Neuronal stem cell (in vitro differentiated cells): ENCODE results near the gene OXCT1.
A peak's percentile ranks its signal among the peaks of the same experiment; 100 is the strongest.

Experiments
- DNase-seq: peaks from one replicate; pipeline ENCODE4 v3.0.0-alpha.2; 2013; ENCODE audit warnings: low spot score
- H2AFZ ChIP-seq: one replicate; pipeline ENCODE4 v1.6.1; 2013; ENCODE audit warnings: mild to moderate bottlenecking, low read length, inconsistent platforms
- H2AK5ac ChIP-seq: 2 replicates; pipeline ENCODE4 v1.6.1; 2013; ENCODE audit warnings: low read depth, mild to moderate bottlenecking, inconsistent platforms, low read length, moderate library complexity, mixed read lengths
- H2BK120ac ChIP-seq: 2 replicates; pipeline ENCODE4 v1.6.1; 2013; ENCODE audit warnings: low read depth, mild to moderate bottlenecking, inconsistent platforms, low read length, moderate library complexity, mixed read lengths
- H2BK12ac ChIP-seq: one replicate; pipeline ENCODE4 v1.6.1; 2013; ENCODE audit warnings: low read length, inconsistent platforms
- H2BK15ac ChIP-seq: 2 replicates; pipeline ENCODE4 v1.6.1; 2013; ENCODE audit warnings: mild to moderate bottlenecking, low read length, inconsistent platforms, mixed read lengths
- H2BK5ac ChIP-seq: one replicate; pipeline ENCODE4 v1.6.1; 2013; ENCODE audit warnings: inconsistent platforms, mild to moderate bottlenecking, low read length, moderate library complexity
- H3K14ac ChIP-seq: one replicate; pipeline ENCODE4 v1.6.1; 2013; ENCODE audit warnings: low read length, inconsistent platforms
- H3K18ac ChIP-seq: 2 replicates; pipeline ENCODE4 v1.6.1; 2013; ENCODE audit warnings: low read length, inconsistent platforms
- H3K23ac ChIP-seq: 2 replicates; pipeline ENCODE4 v1.6.1; 2013; ENCODE audit warnings: low read depth, mild to moderate bottlenecking, mixed read lengths, low read length, inconsistent platforms; ENCODE audit not compliant: poor library complexity
- H3K27ac ChIP-seq: replicated peaks from 3 replicates; pipeline ENCODE4 v1.5.1; 2013; ENCODE audit warnings: low read length, inconsistent platforms
- H3K27me3 ChIP-seq, 3 experiments: 2 replicates each; pipeline ENCODE4 v1.6.1; 2013; ENCODE audit warnings: low read length in 3 of 3, mild to moderate bottlenecking in 2 of 3, inconsistent platforms in 1 of 3, low read depth in 1 of 3, mixed read lengths in 1 of 3, moderate library complexity in 1 of 3; ENCODE audit not compliant: control insufficient read depth in 3 of 3, insufficient read depth in 3 of 3
- H3K36me3 ChIP-seq, 2 donors: replicated peaks in 1 of 2; 2 replicates each; pipeline ENCODE4 v1.6.1; 2013; ENCODE audit warnings: low read length in 2 of 2; ENCODE audit not compliant: control insufficient read depth in 2 of 2, insufficient read depth in 2 of 2
- H3K4ac ChIP-seq: 2 replicates; pipeline ENCODE4 v1.6.1; 2013; ENCODE audit warnings: inconsistent platforms, mild to moderate bottlenecking, low read length, moderate library complexity
- H3K4me1 ChIP-seq, 2 donors: 1 replicate in 1 of 2; 2 replicates in 1 of 2; pipeline ENCODE4 v1.6.1; 2013; ENCODE audit warnings: low read length in 2 of 2, low read depth in 1 of 2; ENCODE audit not compliant: control insufficient read depth in 2 of 2, insufficient read depth in 1 of 2
- H3K4me2 ChIP-seq: one replicate; pipeline ENCODE4 v1.6.1; 2013; ENCODE audit warnings: mild to moderate bottlenecking, low read length, inconsistent platforms; ENCODE audit not compliant: insufficient read depth, poor library complexity, severe bottlenecking
- H3K4me3 ChIP-seq, 2 donors: 2 replicates each; pipeline ENCODE4 v1.5.1; 2013; ENCODE audit warnings: low read length in 2 of 2, mild to moderate bottlenecking in 2 of 2, inconsistent platforms in 1 of 2, moderate library complexity in 1 of 2
- H3K79me1 ChIP-seq: one replicate; pipeline ENCODE4 v1.6.1; 2013; ENCODE audit warnings: low read depth, mild to moderate bottlenecking, inconsistent platforms, low read length, moderate library complexity
- H3K9ac ChIP-seq: one replicate; pipeline ENCODE4 v1.6.1; 2013; ENCODE audit warnings: mild to moderate bottlenecking, low read depth, low read length, inconsistent platforms; ENCODE audit not compliant: poor library complexity
- H3K9me3 ChIP-seq, 2 donors: replicated peaks in 1 of 2; 2 replicates each; pipeline versions ENCODE3 to v1.6.1; 2013; ENCODE audit warnings: low read length in 2 of 2, mild to moderate bottlenecking in 2 of 2, inconsistent platforms in 1 of 2, low read depth in 1 of 2, mixed read lengths in 1 of 2, moderate library complexity in 1 of 2; ENCODE audit not compliant: control insufficient read depth in 2 of 2, insufficient read depth in 1 of 2
- H4K8ac ChIP-seq: one replicate; pipeline ENCODE4 v1.6.1; 2013; ENCODE audit warnings: low read depth, mild to moderate bottlenecking, inconsistent platforms, low read length, moderate library complexity
- H4K91ac ChIP-seq: one replicate; pipeline ENCODE4 v1.6.1; 2013; ENCODE audit warnings: low read length, low read depth, mild to moderate bottlenecking, inconsistent platforms; ENCODE audit not compliant: poor library complexity
- WGBS, 2 donors: extraction: QIAGEN DNeasy Blood & Tissue Kit; methylation state at CpG; one replicate each; pipeline ENCODE4 v1.1.7; 2013; ENCODE audit warnings: missing lambda C conversion rate in 2 of 2, mixed read lengths in 1 of 2; ENCODE audit not compliant: insufficient read length in 2 of 2, insufficient replicate concordance in 1 of 2; ENCODE audit errors: extremely low coverage in 2 of 2; 5-methylcytosine and 5-hydroxymethylcytosine counted together

OXCT1 gene

DNA sequence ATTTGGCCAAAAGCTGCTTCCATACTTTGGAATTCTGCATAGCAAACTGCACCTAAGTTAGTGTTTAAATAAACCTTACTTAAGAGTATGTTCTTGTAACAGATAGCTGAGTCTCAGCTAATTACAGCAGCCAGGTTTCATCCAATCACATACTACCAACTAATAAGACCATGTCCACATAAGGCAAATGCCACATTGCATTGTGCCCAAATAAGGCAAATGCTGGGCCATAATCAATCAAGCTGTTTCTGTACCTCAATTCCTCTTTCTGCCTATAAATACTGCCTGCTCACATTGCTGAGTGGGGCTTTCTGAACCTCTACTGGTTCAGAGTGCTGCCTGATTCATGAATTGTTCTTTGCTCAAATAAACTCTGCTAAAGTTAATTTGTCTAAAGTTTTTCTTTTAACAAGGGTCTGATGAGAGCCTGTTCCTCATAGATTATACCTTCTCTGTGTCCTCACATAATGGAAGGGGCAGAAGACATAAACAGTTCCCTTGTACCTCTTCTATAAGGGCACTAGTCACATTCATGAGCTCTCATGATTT is 4.4 kb upstream of the OXCT1 start:
- no peak overlapping the region for H4K8ac ChIP-seq

DNA sequence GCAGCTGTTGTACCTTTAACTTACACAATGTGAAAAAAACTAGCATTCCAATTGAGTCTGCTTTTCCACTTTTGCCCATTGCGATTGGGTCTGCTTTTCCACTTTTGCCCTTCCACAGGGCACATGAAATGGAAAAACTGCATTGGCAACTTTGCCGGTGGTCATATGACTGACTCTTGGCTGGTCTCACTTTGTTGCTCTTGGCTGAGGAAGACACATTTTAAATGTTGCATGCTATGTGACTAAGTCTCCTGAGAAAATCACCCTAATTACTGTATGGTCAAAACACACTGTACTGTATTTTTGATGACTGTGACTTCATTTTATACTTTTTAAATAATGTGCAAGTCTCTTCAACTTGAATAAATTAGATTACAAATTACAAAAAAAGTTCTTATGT is 1.6 kb upstream of the OXCT1 start:
- no peak overlapping the region for H3K9ac ChIP-seq
- H3K14ac ChIP-seq = no peak overlapping the region
- H2AK5ac ChIP-seq = no peak overlapping the region
- peaks cover 0 to 2% of the 10 kb centered on the region in 2 donors for H3K36me3 ChIP-seq
- H2AFZ ChIP-seq = no peak overlapping the region
- H2BK15ac ChIP-seq = no peak overlapping the region
- no peak overlapping the region for H4K8ac ChIP-seq
- H3K23ac ChIP-seq = no peak overlapping the region
- no peak overlapping the region for H3K27ac ChIP-seq
- H3K27me3 ChIP-seq = no peaks in the 10 kb centered on the region
- no peak overlapping the region for H2BK5ac ChIP-seq
- no peak overlapping the region for H3K18ac ChIP-seq
- no peak overlapping the region for H3K4ac ChIP-seq
- H4K91ac ChIP-seq = no peak overlapping the region
- peaks cover 4 to 7% of the 10 kb centered on the region in 2 donors for H3K4me1 ChIP-seq
- DNase-seq = no peak
- no peak overlapping the region for H2BK12ac ChIP-seq
- H3K4me2 ChIP-seq = no peak overlapping the region
- no peak overlapping the region for H2BK120ac ChIP-seq
- H3K9me3 ChIP-seq = no peaks in the 10 kb centered on the region
- H3K4me3 ChIP-seq = no peak overlapping the region
- no peaks in the 10 kb centered on the region for H3K79me1 ChIP-seq
- no CpG with 5 or more reads among the region's 2 CpGs for WGBS, 2 donors

More for the DNA sequence above, 4.4 kb upstream of the OXCT1 start:
- Histone ChIP-seq H2BK120ac (no peak overlapping the region), H3K27ac (no peak overlapping the region), H3K36me3 (no peaks in the 10 kb centered on the region), H3K23ac (no peak overlapping the region), H2BK12ac (no peak overlapping the region), H3K79me1 (no peaks in the 10 kb centered on the region), H2AFZ (no peak overlapping the region), H4K91ac (no peak overlapping the region), H2AK5ac (no peak overlapping the region), H2BK15ac (no peak overlapping the region), H3K27me3 (peaks cover 0 to 2% (median 0%) of the 10 kb centered on the region in 3 experiments), H3K18ac (no peak overlapping the region), H3K14ac (no peak overlapping the region), H3K4me3 (no peak overlapping the region), H3K4ac (no peak overlapping the region), H3K4me1 (peaks cover 0 to 3% of the 10 kb centered on the region in 2 donors), H3K4me2 (no peak overlapping the region), H2BK5ac (no peak overlapping the region), H3K9me3 (no peaks in the 10 kb centered on the region), H3K9ac (no peak overlapping the region)
- DNase-seq = no peak

GRCh38 chr5:41870627-41871048 is 413 bp upstream of the OXCT1 start:
- Histone ChIP-seq H3K79me1 (no peaks in the 10 kb centered on the region), H3K4me3 (peak overlapping the region; percentile 77 to 93), H3K14ac (no peak overlapping the region), H3K9me3 (no peaks in the 10 kb centered on the region), H4K91ac (no peak overlapping the region), H2AFZ (peak overlapping the region; percentile 98), H3K4ac (no peak overlapping the region), H3K23ac (peak overlapping the region; percentile 94), H3K36me3 (peaks cover 0 to 7% of the 10 kb centered on the region in 2 donors), H3K27me3 (no peaks in the 10 kb centered on the region), H2BK15ac (no peak overlapping the region), H3K18ac (peak overlapping the region; percentile 86), H2BK120ac (no peak overlapping the region), H2BK12ac (no peak overlapping the region), H3K9ac (peak overlapping the region; percentile 84), H2BK5ac (peak overlapping the region; percentile 2), H3K27ac (no peak overlapping the region), H3K4me2 (peak overlapping the region; percentile 86), H4K8ac (peak overlapping the region; percentile 4), H2AK5ac (no peak overlapping the region), H3K4me1 (peaks cover 4 to 7% of the 10 kb centered on the region in 2 donors)
- no CpG with 5 or more reads among the region's 16 CpGs for WGBS, 2 donors
- DNase-seq = no peak

- H3K4ac ChIP-seq = no peak overlapping the region
- H3K23ac ChIP-seq = peak overlapping the region; percentile 94
- peaks cover 0 to 7% of the 10 kb centered on the region in 2 donors for H3K36me3 ChIP-seq
- H2BK12ac ChIP-seq = no peak overlapping the region
- whole genome bisulfite sequencing, 2 donors = no CpG with 5 or more reads among the region's 28 CpGs
- no peak overlapping the region for H3K14ac ChIP-seq
- no peak overlapping the region for H3K27ac ChIP-seq
- H3K18ac ChIP-seq = peak overlapping the region; percentile 98
- no peaks in the 10 kb centered on the region for H3K9me3 ChIP-seq
- H4K91ac ChIP-seq = no peak overlapping the region
- no peak overlapping the region for H2BK15ac ChIP-seq
- H2AFZ ChIP-seq = peak overlapping the region; percentile 98
- no peak for DNase-seq
- peak overlapping the region; percentile 43 for H2AK5ac ChIP-seq
- H2BK120ac ChIP-seq = no peak overlapping the region
- no peaks in the 10 kb centered on the region for H3K27me3 ChIP-seq
- H4K8ac ChIP-seq = no peak overlapping the region
- H3K4me1 ChIP-seq = peaks cover 4 to 7% of the 10 kb centered on the region in 2 donors
- H3K9ac ChIP-seq = peak overlapping the region; percentile 97
- H3K79me1 ChIP-seq = no peaks in the 10 kb centered on the region
- H3K4me2 ChIP-seq = peak overlapping the region; percentile 86
- peak overlapping the region; percentile 2 for H2BK5ac ChIP-seq
- H3K4me3 ChIP-seq = peak overlapping the region; percentile 77 to 93
Measured at GRCh38 chr5:41869151-41869723, 988 bp downstream of the OXCT1 start.
